Measurements from ENCODE around the gene TMEM91. TPM values are rescaled to one million over a fixed set of nuclear protein-coding genes. Genes with fewer than 3 reads are reported as not detected.

TMEM91 gene
- total and polyA plus RNA-seq, 2 of the 13 experiments (the other 11 are each of a cell fraction or from before 2014, with no cell fraction given) = 6.3 to 10.3 TPM

DNA sequence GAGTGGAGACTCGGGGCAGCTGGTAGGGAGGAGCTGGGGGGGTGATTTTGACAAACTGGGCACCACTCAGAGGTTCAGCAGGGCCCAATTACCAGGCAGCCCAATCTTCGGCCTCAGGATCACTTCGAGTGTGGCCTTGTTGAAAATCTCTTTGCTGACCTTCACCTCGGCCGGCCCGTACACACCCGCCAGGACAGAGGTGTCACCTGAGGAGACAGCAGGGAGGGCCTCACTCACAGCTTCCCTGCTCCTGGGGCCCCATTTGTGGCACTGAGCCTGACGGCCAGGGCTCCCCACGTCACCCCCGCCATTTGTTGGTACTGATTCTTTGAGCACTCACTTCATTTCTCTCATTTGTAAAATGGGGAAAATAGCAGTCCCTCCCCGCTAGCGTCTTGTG is 16.4 kb downstream of the TMEM91 start:
- Histone ChIP-seq H2AFZ (ENCODE audit: low read length) (no peak overlapping the region), H3K79me2 (ENCODE audit: insufficient read depth, low read length) (peaks cover 16% of the 10 kb centered on the region), H3K4me1 (ENCODE audit: insufficient read depth, low read length) (peaks cover 22% of the 10 kb centered on the region), H3K27me3 (ENCODE audit: control insufficient read depth in 1 of 2, insufficient read depth in 2 of 2, low read length in 2 of 2) (no peaks in the 10 kb centered on the region; a peak in 1 of 5 replicates), H3K36me3 (replicated peaks in 1 of 2; ENCODE audit: control insufficient read depth in 1 of 2, insufficient read depth in 2 of 2, low read length in 2 of 2) (peaks cover 17 to 29% of the 10 kb centered on the region in 2 experiments; a peak in 4 of 5 replicates), H3K27ac (ENCODE audit: extremely low read length, insufficient read depth, low read length) (peak overlapping the region; percentile 12), H3K4me2 (ENCODE audit: low read depth, low read length) (no peak overlapping the region), H4K20me1 (ENCODE audit: insufficient read depth, low read length) (no peaks in the 10 kb centered on the region), H3K4me3 (replicated peaks in 1 of 3; ENCODE audit: insufficient read depth in 1 of 3, low read depth in 2 of 3, low read length in 3 of 3) (no peak overlapping the region), H3K9me3 (ENCODE audit: low read length) (no peaks in the 10 kb centered on the region), H3K9ac (ENCODE audit: insufficient read depth, low read depth, low read length) (no peak overlapping the region)
- intact Hi-C loops (cut with micrococcal nuclease; ENCODE audit: unreplicated experiment) (no loop called here), in situ Hi-C loops (cut with HindIII; ENCODE audit: extremely low pct_ligation_motif_present, low pct_unique_long_range_greater_than_20kb) (no loop called here)
- ChIA-PET POLR2A (interaction anchor here (1.7 kb wide), 1 partner anchor 17 kb away, joined by 6 read pairs; no protein-coding TSS in a partner anchor), CTCF (ENCODE audit: low intra/inter-chr PET ratio, low total read pairs) (no interaction called here)
- WGBS (ENCODE audit: low lambda C conversion rate) = 84% methylated on average over 7 of the region's 12 CpGs
- peak; percentile 74 for TF ChIP-seq ZBTB33 (CRISPR knock-in tag; IDR thresholded peaks at IDR 0.05)
- TF ChIP-seq ZBTB8A (CRISPR knock-in tag; IDR thresholded peaks at IDR 0.05; ENCODE audit: borderline replicate concordance, low read depth) = no peak
- TF ChIP-seq, protein P1, sequence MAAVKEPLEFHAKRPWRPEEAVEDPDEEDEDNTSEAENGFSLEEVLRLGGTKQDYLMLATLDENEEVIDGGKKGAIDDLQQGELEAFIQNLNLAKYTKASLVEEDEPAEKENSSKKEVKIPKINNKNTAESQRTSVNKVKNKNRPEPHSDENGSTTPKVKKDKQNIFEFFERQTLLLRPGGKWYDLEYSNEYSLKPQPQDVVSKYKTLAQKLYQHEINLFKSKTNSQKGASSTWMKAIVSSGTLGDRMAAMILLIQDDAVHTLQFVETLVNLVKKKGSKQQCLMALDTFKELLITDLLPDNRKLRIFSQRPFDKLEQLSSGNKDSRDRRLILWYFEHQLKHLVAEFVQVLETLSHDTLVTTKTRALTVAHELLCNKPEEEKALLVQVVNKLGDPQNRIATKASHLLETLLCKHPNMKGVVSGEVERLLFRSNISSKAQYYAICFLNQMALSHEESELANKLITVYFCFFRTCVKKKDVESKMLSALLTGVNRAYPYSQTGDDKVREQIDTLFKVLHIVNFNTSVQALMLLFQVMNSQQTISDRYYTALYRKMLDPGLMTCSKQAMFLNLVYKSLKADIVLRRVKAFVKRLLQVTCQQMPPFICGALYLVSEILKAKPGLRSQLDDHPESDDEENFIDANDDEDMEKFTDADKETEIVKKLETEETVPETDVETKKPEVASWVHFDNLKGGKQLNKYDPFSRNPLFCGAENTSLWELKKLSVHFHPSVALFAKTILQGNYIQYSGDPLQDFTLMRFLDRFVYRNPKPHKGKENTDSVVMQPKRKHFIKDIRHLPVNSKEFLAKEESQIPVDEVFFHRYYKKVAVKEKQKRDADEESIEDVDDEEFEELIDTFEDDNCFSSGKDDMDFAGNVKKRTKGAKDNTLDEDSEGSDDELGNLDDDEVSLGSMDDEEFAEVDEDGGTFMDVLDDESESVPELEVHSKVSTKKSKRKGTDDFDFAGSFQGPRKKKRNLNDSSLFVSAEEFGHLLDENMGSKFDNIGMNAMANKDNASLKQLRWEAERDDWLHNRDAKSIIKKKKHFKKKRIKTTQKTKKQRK (IDR thresholded peaks at IDR 0.05; ENCODE audit: low read length) = no peak
- 0 out of 2 replicates have a peak, but pooled peaks have one; percentile 13 for TF ChIP-seq RARA (CRISPR knock-in tag; IDR thresholded peaks at IDR 0.05)
- TF ChIP-seq RXRA (CRISPR knock-in tag; IDR thresholded peaks at IDR 0.05) = peak; percentile 64; the same call in 1 of the 2 replicates
- TF ChIP-seq, protein P2, sequence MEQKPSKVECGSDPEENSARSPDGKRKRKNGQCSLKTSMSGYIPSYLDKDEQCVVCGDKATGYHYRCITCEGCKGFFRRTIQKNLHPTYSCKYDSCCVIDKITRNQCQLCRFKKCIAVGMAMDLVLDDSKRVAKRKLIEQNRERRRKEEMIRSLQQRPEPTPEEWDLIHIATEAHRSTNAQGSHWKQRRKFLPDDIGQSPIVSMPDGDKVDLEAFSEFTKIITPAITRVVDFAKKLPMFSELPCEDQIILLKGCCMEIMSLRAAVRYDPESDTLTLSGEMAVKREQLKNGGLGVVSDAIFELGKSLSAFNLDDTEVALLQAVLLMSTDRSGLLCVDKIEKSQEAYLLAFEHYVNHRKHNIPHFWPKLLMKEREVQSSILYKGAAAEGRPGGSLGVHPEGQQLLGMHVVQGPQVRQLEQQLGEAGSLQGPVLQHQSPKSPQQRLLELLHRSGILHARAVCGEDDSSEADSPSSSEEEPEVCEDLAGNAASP (CRISPR knock-in tag; IDR thresholded peaks at IDR 0.05; ENCODE audit: borderline replicate concordance) = peak; percentile 84; the same call in 1 of the 2 replicates
- peak; percentile 28; the same call in 1 of the 2 replicates for TF ChIP-seq RXRB (CRISPR knock-in tag; IDR thresholded peaks at IDR 0.05; ENCODE audit: borderline replicate concordance)
- no peak for DNase-seq (ENCODE audit: low spot score)
- no TSS peak for BruUV-seq (replicated peaks)
- ATAC-seq = no peak
- no peak for FAIRE-seq

All from HepG2 (cell line).